ENCODE results near the gene HS6ST1.
"Not testable (repeated sequence)": the region's sequence is repeated elsewhere in the genome, so short reads cannot be mapped to it uniquely, and the experiment has no call there.

The HS6ST1 gene

GRCh38 chr2:128320192-128320905 is 1.7 kb upstream of the HS6ST1 start:
- TF ChIP-seq OSR1 (CRISPR knock-in tag; IDR thresholded peaks at IDR 0.05) (no peak), ARNTL (CRISPR knock-in tag; IDR thresholded peaks at IDR 0.05; ENCODE audit: borderline replicate concordance, low read depth) (no peak), ZNF565 (CRISPR knock-in tag; conservative IDR thresholded peaks at IDR 0.05; ENCODE audit: low read depth) (no peak), CSRNP3 (CRISPR knock-in tag; IDR thresholded peaks at IDR 0.05) (no peak), PATZ1 (CRISPR knock-in tag; IDR thresholded peaks at IDR 0.05; ENCODE audit: borderline replicate concordance) (no peak), RARB (CRISPR knock-in tag; IDR thresholded peaks at IDR 0.05) (no peak), TOX (CRISPR knock-in tag; IDR thresholded peaks at IDR 0.05; ENCODE audit: borderline replicate concordance) (no peak), CSDC2 (CRISPR knock-in tag; IDR thresholded peaks at IDR 0.05) (no peak), TSHZ2 (CRISPR knock-in tag; IDR thresholded peaks at IDR 0.05) (no peak), PPARA (CRISPR knock-in tag; IDR thresholded peaks at IDR 0.05; ENCODE audit: borderline replicate concordance) (no peak), TCF4 (CRISPR knock-in tag; IDR thresholded peaks at IDR 0.05; ENCODE audit: borderline replicate concordance) (no peak), ZNF70 (CRISPR knock-in tag; IDR thresholded peaks at IDR 0.05) (no peak), ISL1 (CRISPR knock-in tag; IDR thresholded peaks at IDR 0.05) (no peak), ZFP30 (CRISPR knock-in tag; IDR thresholded peaks at IDR 0.05) (no peak), SNAI2 (CRISPR knock-in tag; IDR thresholded peaks at IDR 0.05) (no peak)

GRCh38 chr2:128319631-128320191 is 1.0 kb upstream of the HS6ST1 start:
- no peak for ATAC-seq
- TF ChIP-seq ZNF70 (CRISPR knock-in tag; IDR thresholded peaks at IDR 0.05) (no peak), ZNF8 (CRISPR knock-in tag; IDR thresholded peaks at IDR 0.05) (no peak), BACH2 (CRISPR knock-in tag; IDR thresholded peaks at IDR 0.05; ENCODE audit: borderline replicate concordance) (no peak)

More at GRCh38 chr2:128320192-128320905, 1.7 kb upstream of the HS6ST1 start:
- ATAC-seq = no peak

- ATAC-seq = not testable (repeated sequence)
These were observed 423 bp downstream of the HS6ST1 start for GRCh38 chr2:128318245-128318644.

GRCh38 chr2:128317899-128318225 is 806 bp downstream of the HS6ST1 start:
- ATAC-seq = not testable (repeated sequence)

- 0 out of 3 replicates have a peak, but pooled peaks have one; percentile 1 for ATAC-seq
- TF ChIP-seq POU6F1 (CRISPR knock-in tag; IDR thresholded peaks at IDR 0.05; ENCODE audit: borderline replicate concordance, low read depth) (no peak), RARB (CRISPR knock-in tag; IDR thresholded peaks at IDR 0.05) (no peak), ESRRG (CRISPR knock-in tag; IDR thresholded peaks at IDR 0.05) (no peak), GLIS3 (CRISPR knock-in tag; IDR thresholded peaks at IDR 0.05) (no peak), TCF4 (CRISPR knock-in tag; IDR thresholded peaks at IDR 0.05; ENCODE audit: borderline replicate concordance) (no peak), BACH2 (CRISPR knock-in tag; IDR thresholded peaks at IDR 0.05; ENCODE audit: borderline replicate concordance) (no peak), ZC3H10 (CRISPR knock-in tag; IDR thresholded peaks at IDR 0.05) (no peak), ZFP30 (CRISPR knock-in tag; IDR thresholded peaks at IDR 0.05) (no peak), CSDC2 (CRISPR knock-in tag; IDR thresholded peaks at IDR 0.05) (no peak), ZNF70 (CRISPR knock-in tag; IDR thresholded peaks at IDR 0.05) (no peak), ZFP3 (CRISPR knock-in tag; IDR thresholded peaks at IDR 0.05) (no peak), ZNF565 (CRISPR knock-in tag; conservative IDR thresholded peaks at IDR 0.05; ENCODE audit: low read depth) (no peak), SNAI2 (CRISPR knock-in tag; IDR thresholded peaks at IDR 0.05) (no peak), OSR1 (CRISPR knock-in tag; IDR thresholded peaks at IDR 0.05) (no peak), CREB5 (CRISPR knock-in tag; IDR thresholded peaks at IDR 0.05; ENCODE audit: low read depth) (no peak)
These were observed 1.3 kb downstream of the HS6ST1 start for GRCh38 chr2:128317181-128317898.
